Neural cell (in vitro differentiated cells): ENCODE data around the gene MACC1.

Experiments
- CTCF ChIP-seq: fragments of 450-650 bp; IDR thresholded peaks from 2 replicates; pipeline ENCODE4 v1.5.1; 2014; ENCODE audit warnings: antibody characterized with exemption, mild to moderate bottlenecking, moderate library complexity; ENCODE audit not compliant: poor library complexity, severe bottlenecking
- EP300 ChIP-seq: fragments of 450-650 bp; conservative IDR thresholded peaks from 2 replicates; pipeline ENCODE4 v1.6.1; 2014; ENCODE audit warnings: antibody characterized with exemption, mild to moderate bottlenecking, moderate library complexity; ENCODE audit not compliant: poor library complexity, severe bottlenecking
- EZH2 ChIP-seq: fragments of 200-600, 300-800 bp; shearing (Covaris generic), sonication (generic); IDR thresholded peaks from 2 replicates; pipeline ENCODE4 v1.6.1; 2014; ENCODE audit warnings: antibody characterized with exemption, low read length, borderline replicate concordance, mild to moderate bottlenecking; ENCODE audit not compliant: insufficient read depth, poor library complexity, severe bottlenecking
- POLR2AphosphoS5 ChIP-seq: IDR thresholded peaks from 2 replicates; pipeline ENCODE4 v1.6.1; 2012
- RAD21 ChIP-seq: fragments of 450-650 bp; conservative IDR thresholded peaks from 2 replicates; pipeline ENCODE4 v1.6.1; 2014; ENCODE audit warnings: antibody characterized with exemption, mild to moderate bottlenecking, moderate library complexity
- TF ChIP-seq, protein P1 (sequence below): IDR thresholded peaks from 2 replicates; pipeline ENCODE4 v1.6.1; 2012; ENCODE audit warnings: borderline replicate concordance

GRCh38 chr7:20236043-20236442 is 18.9 kb upstream of the MACC1 start:
- TF ChIP-seq POLR2AphosphoS5 (no peak), EZH2 (no peak), CTCF (no peak), RAD21 (no peak), EP300 (no peak)
- TF ChIP-seq, protein P1, sequence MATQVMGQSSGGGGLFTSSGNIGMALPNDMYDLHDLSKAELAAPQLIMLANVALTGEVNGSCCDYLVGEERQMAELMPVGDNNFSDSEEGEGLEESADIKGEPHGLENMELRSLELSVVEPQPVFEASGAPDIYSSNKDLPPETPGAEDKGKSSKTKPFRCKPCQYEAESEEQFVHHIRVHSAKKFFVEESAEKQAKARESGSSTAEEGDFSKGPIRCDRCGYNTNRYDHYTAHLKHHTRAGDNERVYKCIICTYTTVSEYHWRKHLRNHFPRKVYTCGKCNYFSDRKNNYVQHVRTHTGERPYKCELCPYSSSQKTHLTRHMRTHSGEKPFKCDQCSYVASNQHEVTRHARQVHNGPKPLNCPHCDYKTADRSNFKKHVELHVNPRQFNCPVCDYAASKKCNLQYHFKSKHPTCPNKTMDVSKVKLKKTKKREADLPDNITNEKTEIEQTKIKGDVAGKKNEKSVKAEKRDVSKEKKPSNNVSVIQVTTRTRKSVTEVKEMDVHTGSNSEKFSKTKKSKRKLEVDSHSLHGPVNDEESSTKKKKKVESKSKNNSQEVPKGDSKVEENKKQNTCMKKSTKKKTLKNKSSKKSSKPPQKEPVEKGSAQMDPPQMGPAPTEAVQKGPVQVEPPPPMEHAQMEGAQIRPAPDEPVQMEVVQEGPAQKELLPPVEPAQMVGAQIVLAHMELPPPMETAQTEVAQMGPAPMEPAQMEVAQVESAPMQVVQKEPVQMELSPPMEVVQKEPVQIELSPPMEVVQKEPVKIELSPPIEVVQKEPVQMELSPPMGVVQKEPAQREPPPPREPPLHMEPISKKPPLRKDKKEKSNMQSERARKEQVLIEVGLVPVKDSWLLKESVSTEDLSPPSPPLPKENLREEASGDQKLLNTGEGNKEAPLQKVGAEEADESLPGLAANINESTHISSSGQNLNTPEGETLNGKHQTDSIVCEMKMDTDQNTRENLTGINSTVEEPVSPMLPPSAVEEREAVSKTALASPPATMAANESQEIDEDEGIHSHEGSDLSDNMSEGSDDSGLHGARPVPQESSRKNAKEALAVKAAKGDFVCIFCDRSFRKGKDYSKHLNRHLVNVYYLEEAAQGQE = no peak
